SK-N-SH (cell line): ENCODE measurements around the gene TTC19. TPM values are rescaled to one million over a fixed set of nuclear protein-coding genes. Genes with fewer than 3 reads are reported as not detected.

Source experiments
- CTCF ChIA-PET: fragments of 300-600, 350-600 bp; formaldehyde crosslinking; extraction: SDS; loops from one replicate; lab custom pipeline; 2021; lab: Yijun Ruan, JAX
- POLR2A ChIA-PET: fragments of 350-600 bp; sonication (Branson Sonifier 250); formaldehyde crosslinking; extraction: SDS; loops from one replicate; lab custom pipeline; 2020; ENCODE audit warnings: antibody characterized with exemption, inconsistent platforms; lab: Yijun Ruan, JAX
- DNase-seq: peaks from one replicate; pipeline ENCODE4 v3.0.0; 2012
- H2AFZ ChIP-seq: fragments of 200-600 bp; sonication (generic); 2 replicates; pipeline ENCODE4 v1.8.1; 2016; ENCODE audit warnings: antibody characterized with exemption, mild to moderate bottlenecking, low read depth
- H3F3A ChIP-seq: fragments of 200-600 bp; sonication (generic); replicated peaks from 2 replicates; pipeline ENCODE3; 2016; ENCODE audit warnings: antibody characterized with exemption, mild to moderate bottlenecking; ENCODE audit not compliant: insufficient read depth
- H3K27ac ChIP-seq, 2 experiments: fragments of 200-500 bp in 1 of 2; fragments of 200-600 bp in 1 of 2; sonication (Bioruptor generic) in 1 of 2; sonication (generic), shearing (Covaris generic) in 1 of 2; 2 replicates each; pipeline versions ENCODE4 v1.5.1 to v1.6.1; 2014 to 2016; ENCODE audit warnings: low read depth in 2 of 2, inconsistent platforms in 1 of 2, low read length in 1 of 2, mild to moderate bottlenecking in 1 of 2, mixed read lengths in 1 of 2
- H3K27me3 ChIP-seq: fragments of 200-600 bp; sonication (generic), shearing (Covaris generic); 2 replicates; pipeline ENCODE4 v1.6.1; 2016; ENCODE audit warnings: mixed run types; ENCODE audit not compliant: insufficient read depth
- H3K36me3 ChIP-seq, 2 experiments: fragments of 200-500 bp in 1 of 2; fragments of 200-600 bp in 1 of 2; sonication (Bioruptor generic) in 1 of 2; sonication (generic) in 1 of 2; replicated peaks in 1 of 2; 2 replicates each; pipeline versions ENCODE3 to v1.5.1; 2014 to 2016; ENCODE audit warnings: low read length in 1 of 2, mild to moderate bottlenecking in 1 of 2; ENCODE audit not compliant: insufficient read depth in 2 of 2, control insufficient read depth in 1 of 2
- H3K4me1 ChIP-seq, 2 experiments: fragments of 200-500 bp in 1 of 2; fragments of 200-600 bp in 1 of 2; sonication (Bioruptor generic) in 1 of 2; sonication (generic), shearing (Covaris generic) in 1 of 2; 2 replicates each; pipeline versions ENCODE4 v1.5.1 to v1.6.1; 2014 to 2016; ENCODE audit warnings: low read depth in 1 of 2, low read length in 1 of 2, mixed run types in 1 of 2; ENCODE audit not compliant: insufficient read depth in 2 of 2, control insufficient read depth in 1 of 2
- H3K4me2 ChIP-seq: fragments of 200-600 bp; sonication (generic), shearing (Covaris generic); 2 replicates; pipeline ENCODE4 v1.6.1; 2017; ENCODE audit warnings: mixed run types
- H3K4me3 ChIP-seq, 2 experiments: fragments of 200-500 bp in 1 of 2; fragments of 200-600 bp in 1 of 2; sonication (Bioruptor generic) in 1 of 2; sonication (generic), shearing (Covaris generic) in 1 of 2; 2 replicates each; pipeline versions ENCODE4 v1.5.1 to v1.8.1; 2014 to 2016; ENCODE audit warnings: low read depth in 2 of 2, inconsistent platforms in 1 of 2, low read length in 1 of 2, mild to moderate bottlenecking in 1 of 2, mixed read lengths in 1 of 2, moderate library complexity in 1 of 2
- H3K79me2 ChIP-seq: fragments of 200-600 bp; sonication (generic); 2 replicates; pipeline ENCODE4 v1.8.1; 2017; ENCODE audit warnings: mild to moderate bottlenecking; ENCODE audit not compliant: insufficient read depth
- H3K9ac ChIP-seq: fragments of 200-600 bp; sonication (generic); 2 replicates; pipeline ENCODE4 v1.6.1; 2017; ENCODE audit warnings: mixed run types
- H3K9me2 ChIP-seq: fragments of 200-600 bp; sonication (generic); 2 replicates; pipeline ENCODE4 v1.6.1; 2017; ENCODE audit warnings: mixed run types
- H3K9me3 ChIP-seq: fragments of 200-600 bp; sonication (generic); 2 replicates; pipeline ENCODE4 v1.6.1; 2017; ENCODE audit warnings: mixed run types, mild to moderate bottlenecking, moderate library complexity
- H4K20me1 ChIP-seq: fragments of 200-600 bp; sonication (generic); 2 replicates; pipeline ENCODE4 v1.6.1; 2017; ENCODE audit warnings: mild to moderate bottlenecking, mixed run types; ENCODE audit not compliant: insufficient read depth
- MAX ChIP-seq: IDR thresholded peaks from 2 replicates; pipeline ENCODE4 v1.4.0; 2012; ENCODE audit warnings: low read depth
- MXI1 ChIP-seq: IDR thresholded peaks from 2 replicates; pipeline ENCODE4 v1.6.1; 2012; ENCODE audit warnings: mild to moderate bottlenecking, low read depth, low read length, improper control_type of control experiment
- RCOR1 ChIP-seq: fragments of 150-350 bp; IDR thresholded peaks from 2 replicates; pipeline ENCODE4 v1.6.1; 2017; ENCODE audit warnings: antibody characterized with exemption, low read length
- REST ChIP-seq: IDR thresholded peaks from 2 replicates; pipeline ENCODE4 v1.6.1; 2012; ENCODE audit warnings: mild to moderate bottlenecking, low read depth, low read length, moderate library complexity
- RXRA ChIP-seq: IDR thresholded peaks from 2 replicates; pipeline ENCODE4 v1.4.0; 2012; ENCODE audit warnings: low read depth, mild to moderate bottlenecking, borderline replicate concordance
- YY1 ChIP-seq: IDR thresholded peaks from 2 replicates; pipeline ENCODE4 v1.4.0; 2012; ENCODE audit warnings: low read depth, mild to moderate bottlenecking
- ZBTB33 ChIP-seq: IDR thresholded peaks from 2 replicates; pipeline ENCODE4 v1.4.0; 2012; ENCODE audit warnings: low read depth, borderline replicate concordance
- WGBS: methylation state at CpG from one replicate; pipeline ENCODE4 v1.1.6; 2017; ENCODE audit warnings: low lambda C conversion rate; 5-methylcytosine and 5-hydroxymethylcytosine counted together
- polyA plus RNA-seq, 3 experiments: library from polyadenylated mRNA; depleted of rRNA; stranded (reverse); fragments of >200 nt; gene quantifications; 2 replicates each; pipeline ENCODE4 v1.2.3, GENCODE V29; 2012
- TF ChIP-seq, protein P1 (sequence below): IDR thresholded peaks from 2 replicates; pipeline ENCODE4; 2012

TTC19 gene
- polyA plus RNA-seq, 1 of the 3 experiments (the other 2 are of a cell fraction) = 6.6 TPM

DNA sequence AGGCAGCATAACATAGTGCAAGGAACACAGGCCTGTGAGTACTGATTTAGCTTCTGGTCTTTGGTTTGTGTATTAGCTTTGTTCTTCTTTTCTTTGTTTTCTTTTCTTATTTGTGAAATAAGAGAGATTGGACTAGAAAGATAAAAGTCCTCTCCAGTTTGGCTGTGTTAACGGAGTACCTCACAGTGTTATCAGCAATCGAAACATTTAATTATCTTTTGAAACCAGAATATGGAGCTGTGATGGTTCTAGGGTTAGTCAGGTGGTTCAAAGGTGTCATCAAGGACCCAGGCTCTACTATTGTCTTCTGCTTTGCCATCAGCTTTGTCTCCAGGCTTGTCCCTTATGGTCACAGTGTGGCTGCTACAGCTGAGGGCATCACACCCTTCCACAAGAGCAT lies 29.1 kb upstream of the TTC19 start (continued):
- TF ChIP-seq REST (no peak), MAX (no peak)

DNA sequence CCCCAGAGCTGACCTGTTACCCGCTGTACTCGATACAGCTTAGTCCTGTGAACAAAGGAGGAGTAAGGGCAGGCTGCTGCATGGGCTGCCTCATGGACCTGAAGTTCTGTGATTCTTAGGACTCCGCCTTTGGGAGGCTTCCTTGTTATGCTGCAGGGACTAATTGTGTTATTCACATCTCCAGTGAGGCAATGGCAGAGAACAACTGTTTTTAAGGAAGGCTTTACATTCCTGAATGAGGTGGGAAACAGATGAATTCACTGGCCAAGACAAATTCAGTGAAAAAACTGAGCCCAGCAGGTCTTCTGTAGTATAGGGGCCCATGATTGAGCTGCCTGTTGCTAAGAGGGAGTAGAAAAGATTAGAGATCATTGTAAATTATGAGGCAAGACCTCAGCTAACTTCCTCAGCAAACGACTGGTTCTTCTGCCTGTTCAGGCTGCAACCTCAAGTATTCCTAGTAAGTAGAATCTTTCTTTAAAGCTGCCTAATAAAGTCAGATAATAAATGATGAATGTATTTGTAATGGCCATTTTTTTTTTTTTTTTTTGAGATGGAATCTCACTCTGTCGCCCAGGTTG lies 28.4 kb upstream of the TTC19 start:
- H3K4me1 ChIP-seq = peaks cover 3 to 8% of the 10 kb centered on the region in 2 experiments; a peak in 2 of 4 replicates
- no peaks in the 10 kb centered on the region for H3K9me2 ChIP-seq
- no peak for DNase-seq
- H2AFZ ChIP-seq = no peak overlapping the region
- no peaks in the 10 kb centered on the region for H3K27me3 ChIP-seq
- no peaks in the 10 kb centered on the region for H3K79me2 ChIP-seq
- H3K4me3 ChIP-seq = no peak overlapping the region
- H4K20me1 ChIP-seq = no peaks in the 10 kb centered on the region
- no peaks in the 10 kb centered on the region for H3K9me3 ChIP-seq
- WGBS = 96% methylated on average over 5 of the region's 5 CpGs
- ChIA-PET POLR2A (no interaction called here), CTCF (interaction anchor here (4.8 kb wide), 1 partner anchor 26 kb away, joined by 20 read pairs; the partner anchor contains the start of gene ADORA2B)
- H3K4me2 ChIP-seq = no peak overlapping the region
- no peak for TF ChIP-seq RXRA
- TF ChIP-seq ZBTB33 = no peak
- no peak for TF ChIP-seq RCOR1
- no peak for TF ChIP-seq MXI1
- TF ChIP-seq YY1 = no peak
- H3K36me3 ChIP-seq = peaks cover 0 to 3% of the 10 kb centered on the region in 2 experiments
- H3K9ac ChIP-seq = no peak overlapping the region
- peaks cover 4% of the 10 kb centered on the region for H3F3A ChIP-seq
- no peak overlapping the region for H3K27ac ChIP-seq

DNA sequence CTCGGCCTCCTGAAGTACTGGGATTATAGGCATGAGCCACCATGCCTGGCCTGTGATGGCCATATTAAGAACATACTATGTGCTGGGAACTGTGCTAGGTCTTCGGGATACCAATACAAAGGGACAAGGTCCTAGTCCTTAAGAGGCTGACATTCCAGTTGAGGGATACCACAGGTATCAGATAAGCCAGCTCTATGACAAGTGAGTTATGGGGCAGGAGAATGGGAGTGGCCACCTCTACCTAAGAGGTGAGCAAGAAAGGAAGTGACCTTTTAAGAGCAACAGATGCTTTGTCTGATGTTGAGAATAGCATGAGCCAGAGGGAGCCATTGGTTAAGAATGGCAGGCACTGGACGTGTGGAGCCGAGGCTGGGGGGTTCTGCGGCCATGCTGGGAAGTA lies 27.7 kb upstream of the TTC19 start:
- H4K20me1 ChIP-seq = no peaks in the 10 kb centered on the region
- H3F3A ChIP-seq = peaks cover 5% of the 10 kb centered on the region
- no peak overlapping the region for H2AFZ ChIP-seq
- ChIA-PET POLR2A (no interaction called here), CTCF (interaction anchor here (4.8 kb wide), 1 partner anchor 27 kb away, joined by 20 read pairs; the partner anchor contains the start of gene ADORA2B)
- H3K27me3 ChIP-seq = no peaks in the 10 kb centered on the region
- no peak overlapping the region for H3K9ac ChIP-seq
- TF ChIP-seq, protein P1, sequence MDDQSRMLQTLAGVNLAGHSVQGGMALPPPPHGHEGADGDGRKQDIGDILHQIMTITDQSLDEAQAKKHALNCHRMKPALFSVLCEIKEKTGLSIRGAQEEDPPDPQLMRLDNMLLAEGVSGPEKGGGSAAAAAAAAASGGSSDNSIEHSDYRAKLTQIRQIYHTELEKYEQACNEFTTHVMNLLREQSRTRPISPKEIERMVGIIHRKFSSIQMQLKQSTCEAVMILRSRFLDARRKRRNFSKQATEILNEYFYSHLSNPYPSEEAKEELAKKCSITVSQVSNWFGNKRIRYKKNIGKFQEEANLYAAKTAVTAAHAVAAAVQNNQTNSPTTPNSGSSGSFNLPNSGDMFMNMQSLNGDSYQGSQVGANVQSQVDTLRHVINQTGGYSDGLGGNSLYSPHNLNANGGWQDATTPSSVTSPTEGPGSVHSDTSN = no peak
- DNase-seq = no peak
- no peaks in the 10 kb centered on the region for H3K9me3 ChIP-seq
- no peak overlapping the region for H3K27ac ChIP-seq
- 89% methylated on average over 5 of the region's 5 CpGs for WGBS
- no peak overlapping the region for H3K4me3 ChIP-seq
- no peak overlapping the region for H3K4me2 ChIP-seq
- H3K9me2 ChIP-seq = no peaks in the 10 kb centered on the region
- H3K4me1 ChIP-seq = peaks cover 0 to 1% of the 10 kb centered on the region in 2 experiments; a peak in 2 of 4 replicates
- H3K36me3 ChIP-seq = peaks cover 5 to 10% of the 10 kb centered on the region in 2 experiments
- no peaks in the 10 kb centered on the region for H3K79me2 ChIP-seq
